ENCODE measurements around the gene ZDHHC8. TPM values are rescaled to one million over a fixed set of nuclear protein-coding genes. Genes with fewer than 3 reads are reported as not detected.

The ZDHHC8 gene
- total RNA-seq, 4 donors from 2014 or later = 26.0 to 64.2 (median 34.9) TPM

DNA sequence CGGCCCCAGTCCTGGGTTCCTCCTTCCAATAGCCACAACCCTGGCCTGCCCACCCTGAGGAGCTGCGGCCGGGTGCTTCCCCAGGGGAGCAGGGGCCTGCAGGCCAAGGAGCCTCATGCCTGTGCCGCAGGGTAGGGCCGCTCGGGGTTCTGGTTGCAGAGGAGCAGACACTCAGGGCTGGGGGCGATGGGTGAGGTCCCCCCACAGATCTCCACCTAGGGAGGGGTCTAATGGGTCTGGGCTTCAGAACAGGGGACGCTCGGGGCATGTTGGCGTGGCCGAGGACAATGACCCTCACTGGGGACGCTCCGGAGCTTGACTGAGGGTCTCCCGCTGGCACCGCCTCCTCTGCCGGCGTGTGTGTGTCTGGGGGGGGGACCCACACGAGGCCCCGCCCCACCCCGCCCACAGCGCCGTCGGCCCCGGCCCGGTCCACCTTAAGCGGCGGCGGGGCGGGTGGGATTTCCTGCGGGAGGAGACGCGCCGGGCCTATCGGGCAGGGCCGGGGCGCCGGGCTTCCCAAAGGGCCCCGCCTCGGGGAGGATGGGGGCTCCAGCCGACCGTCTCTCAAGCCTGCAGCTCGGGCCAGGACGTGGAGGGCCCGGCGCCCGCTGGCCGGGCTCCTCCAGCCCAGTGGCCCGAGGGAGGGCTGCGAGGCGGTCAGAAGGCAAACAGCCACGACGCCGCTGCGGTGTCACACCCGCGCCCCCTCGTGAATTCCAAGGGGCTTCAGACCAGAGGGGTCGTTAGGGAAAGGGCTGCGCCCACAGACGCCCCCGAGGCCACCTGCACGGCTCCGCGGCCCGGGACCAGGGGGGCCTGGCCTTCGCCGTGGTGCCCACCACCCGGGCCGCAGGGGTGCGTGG, 640 bp upstream of the ZDHHC8 start:
- Histone ChIP-seq H3K4me1 (peaks cover 50% of the 10 kb centered on the region), H3K4me3 (peak overlapping the region; percentile 98), H3K36me3 (peaks cover 17% of the 10 kb centered on the region), H3K9me3 (no peaks in the 10 kb centered on the region), H3K27ac (peak overlapping the region; percentile 91), H3K27me3 (no peaks in the 10 kb centered on the region)
- peak; percentile 87 to 94 for DNase-seq (ENCODE audit: low spot score in 2 of 2)
- TF ChIP-seq, protein P1, sequence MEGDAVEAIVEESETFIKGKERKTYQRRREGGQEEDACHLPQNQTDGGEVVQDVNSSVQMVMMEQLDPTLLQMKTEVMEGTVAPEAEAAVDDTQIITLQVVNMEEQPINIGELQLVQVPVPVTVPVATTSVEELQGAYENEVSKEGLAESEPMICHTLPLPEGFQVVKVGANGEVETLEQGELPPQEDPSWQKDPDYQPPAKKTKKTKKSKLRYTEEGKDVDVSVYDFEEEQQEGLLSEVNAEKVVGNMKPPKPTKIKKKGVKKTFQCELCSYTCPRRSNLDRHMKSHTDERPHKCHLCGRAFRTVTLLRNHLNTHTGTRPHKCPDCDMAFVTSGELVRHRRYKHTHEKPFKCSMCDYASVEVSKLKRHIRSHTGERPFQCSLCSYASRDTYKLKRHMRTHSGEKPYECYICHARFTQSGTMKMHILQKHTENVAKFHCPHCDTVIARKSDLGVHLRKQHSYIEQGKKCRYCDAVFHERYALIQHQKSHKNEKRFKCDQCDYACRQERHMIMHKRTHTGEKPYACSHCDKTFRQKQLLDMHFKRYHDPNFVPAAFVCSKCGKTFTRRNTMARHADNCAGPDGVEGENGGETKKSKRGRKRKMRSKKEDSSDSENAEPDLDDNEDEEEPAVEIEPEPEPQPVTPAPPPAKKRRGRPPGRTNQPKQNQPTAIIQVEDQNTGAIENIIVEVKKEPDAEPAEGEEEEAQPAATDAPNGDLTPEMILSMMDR (IDR thresholded peaks at IDR 0.05) = no peak
- TF ChIP-seq POLR2A (IDR thresholded peaks at IDR 0.05) = no peak
- TF ChIP-seq POLR2AphosphoS5 (IDR thresholded peaks at IDR 0.05) = no peak
- no peak for TF ChIP-seq EP300 (IDR thresholded peaks at IDR 0.05)
- WGBS = 4% methylated on average over 5 of the region's 70 CpGs

DNA sequence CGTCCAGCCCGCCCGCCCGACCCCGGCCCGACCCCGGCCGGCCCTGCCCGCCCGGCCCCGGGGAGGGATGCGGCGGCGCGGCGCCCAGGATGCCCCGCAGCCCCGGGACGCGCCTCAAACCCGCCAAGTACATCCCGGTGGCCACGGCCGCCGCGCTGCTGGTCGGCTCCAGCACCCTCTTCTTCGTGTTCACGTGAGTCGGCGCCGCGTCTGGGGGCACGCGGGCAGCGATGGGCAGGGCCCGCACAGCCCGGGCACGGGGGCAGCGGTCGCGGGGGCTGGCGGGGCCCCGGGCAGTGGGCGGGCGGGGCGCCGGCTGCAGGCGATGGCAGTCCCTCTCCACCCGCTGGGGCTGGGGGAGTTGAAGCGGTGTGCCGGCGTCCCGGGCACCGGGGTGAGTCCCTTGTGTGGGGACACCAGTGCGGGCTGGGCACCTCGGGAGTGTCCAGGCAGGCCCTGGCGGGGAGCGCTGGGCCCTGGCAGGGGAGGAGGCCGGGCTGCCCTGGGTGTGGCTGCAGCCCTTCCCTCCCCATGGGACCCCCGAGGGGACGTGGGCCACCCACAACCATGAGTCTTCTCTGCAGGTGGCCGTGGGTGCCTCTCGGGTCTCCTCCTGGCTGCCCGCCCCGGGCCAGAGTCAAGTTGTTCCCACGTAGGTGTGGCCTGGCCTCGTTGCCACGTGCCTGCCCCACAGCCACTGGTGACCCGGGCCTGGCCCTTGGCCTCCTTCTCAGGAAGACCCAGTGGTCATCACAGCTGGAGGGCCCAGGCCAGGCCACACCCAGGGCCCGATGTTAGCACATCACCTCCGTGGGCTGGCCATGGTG, 468 bp downstream of the ZDHHC8 start:
- DNase-seq (ENCODE audit: low spot score in 2 of 2) = no peak
- H3K4me1 ChIP-seq = peaks cover 61% of the 10 kb centered on the region
- no peaks in the 10 kb centered on the region for H3K27me3 ChIP-seq
- H3K36me3 ChIP-seq = peaks cover 9% of the 10 kb centered on the region
- H3K27ac ChIP-seq = peak overlapping the region; percentile 69
- H3K9me3 ChIP-seq = no peaks in the 10 kb centered on the region
- no CpG with 5 or more reads among the region's 72 CpGs for WGBS
- TF ChIP-seq, protein P1 (IDR thresholded peaks at IDR 0.05) = no peak
- TF ChIP-seq POLR2A (IDR thresholded peaks at IDR 0.05) (no peak), POLR2AphosphoS5 (IDR thresholded peaks at IDR 0.05) (no peak), EP300 (IDR thresholded peaks at IDR 0.05) (no peak)
- peak overlapping the region; percentile 98 for H3K4me3 ChIP-seq

DNA sequence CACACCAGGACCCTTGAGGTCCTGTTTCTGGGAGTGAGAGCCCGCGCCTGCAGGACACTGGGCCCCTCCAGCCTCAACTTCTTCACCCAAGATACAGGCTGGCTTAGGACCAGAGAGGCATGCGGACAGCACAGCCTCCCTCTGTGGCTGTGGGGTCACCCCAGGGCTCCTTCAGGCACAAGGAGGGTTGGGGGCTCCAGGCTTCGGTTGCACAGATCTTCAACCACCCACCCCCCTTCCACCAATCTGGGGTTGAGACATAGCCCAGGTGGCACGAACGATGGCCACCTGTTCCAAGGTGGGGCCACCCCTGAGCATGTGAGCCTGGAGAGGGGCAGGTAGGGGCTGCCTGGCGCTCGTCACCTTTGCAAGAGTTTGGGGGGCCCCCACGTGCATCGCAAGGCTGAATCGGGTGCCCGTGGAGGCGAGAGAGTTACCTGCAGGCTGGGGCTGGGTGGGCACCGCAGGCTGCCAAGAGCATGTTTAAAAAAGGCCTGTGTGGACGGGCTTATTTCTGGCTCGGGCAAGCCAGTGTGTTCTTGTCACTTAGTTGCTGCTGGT, 1.2 kb downstream of the ZDHHC8 start:
- no CpG with 5 or more reads among the region's 16 CpGs for WGBS
- no peak overlapping the region for H3K27ac ChIP-seq

DNA sequence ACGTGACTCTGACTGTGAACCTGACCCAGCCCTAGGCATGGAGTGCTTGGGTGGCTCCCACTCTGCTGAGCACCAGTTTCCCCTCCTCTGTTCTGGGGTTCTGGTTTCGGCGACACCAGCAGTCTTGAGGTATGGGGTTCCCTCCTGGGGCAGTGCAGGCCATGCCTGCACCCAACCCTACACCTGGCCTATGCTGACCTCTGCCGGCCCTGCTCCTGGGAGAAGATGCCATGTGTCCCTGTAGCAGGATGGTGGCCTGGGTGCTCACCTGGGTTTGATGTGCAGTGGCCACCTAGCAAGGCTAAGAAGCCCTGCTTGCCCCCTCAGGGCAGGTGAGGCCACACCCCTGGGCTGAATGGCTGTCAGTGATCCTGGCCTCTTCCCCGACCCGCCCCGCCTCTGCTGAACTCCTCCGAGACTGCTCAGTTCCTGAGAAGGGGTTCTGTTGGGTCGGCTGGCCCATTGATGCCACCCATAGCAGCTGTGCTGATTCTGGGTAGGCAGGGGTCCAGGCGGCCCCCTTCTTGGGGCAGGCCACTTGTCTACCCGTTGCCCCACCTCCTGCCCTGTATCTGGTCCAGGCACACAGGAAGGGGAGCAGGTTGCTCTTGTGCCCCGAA, 2.4 kb downstream of the ZDHHC8 start:
- WGBS = 72% methylated on average over 3 of the region's 12 CpGs
- peaks cover under 1% of the 10 kb centered on the region for H3K36me3 ChIP-seq
- peaks cover 75% of the 10 kb centered on the region for H3K4me1 ChIP-seq
- H3K27me3 ChIP-seq = no peaks in the 10 kb centered on the region
- TF ChIP-seq POLR2AphosphoS5 (IDR thresholded peaks at IDR 0.05) = no peak
- TF ChIP-seq EP300 (IDR thresholded peaks at IDR 0.05) = no peak
- TF ChIP-seq, protein P1 (IDR thresholded peaks at IDR 0.05) = no peak
- TF ChIP-seq POLR2A (IDR thresholded peaks at IDR 0.05) = no peak
- H3K4me3 ChIP-seq = no peak overlapping the region
- DNase-seq (ENCODE audit: low spot score in 2 of 2) = no peak
- no peaks in the 10 kb centered on the region for H3K9me3 ChIP-seq
- H3K27ac ChIP-seq = no peak overlapping the region

More for the DNA sequence above, 1.2 kb downstream of the ZDHHC8 start:
- no peaks in the 10 kb centered on the region for H3K9me3 ChIP-seq
- no peak for DNase-seq (ENCODE audit: low spot score in 2 of 2)
- no peaks in the 10 kb centered on the region for H3K27me3 ChIP-seq
- TF ChIP-seq, protein P1 (IDR thresholded peaks at IDR 0.05) = no peak
- TF ChIP-seq POLR2A (IDR thresholded peaks at IDR 0.05) (no peak), POLR2AphosphoS5 (IDR thresholded peaks at IDR 0.05) (no peak)
- peaks cover 2% of the 10 kb centered on the region for H3K36me3 ChIP-seq
- peaks cover 68% of the 10 kb centered on the region for H3K4me1 ChIP-seq
- H3K4me3 ChIP-seq = peak overlapping the region; percentile 98
